Measurements from ENCODE around the gene PDK4. TPM values are rescaled to one million over a fixed set of nuclear protein-coding genes. Genes with fewer than 3 reads are reported as not detected.
"Not testable (repeated sequence)": the region's sequence is repeated elsewhere in the genome, so short reads cannot be mapped to it uniquely, and the experiment has no call there.

The PDK4 gene
- total RNA-seq, 6 experiments from 2014 or later: 7.9 to 109 (median 79.0) TPM

DNA sequence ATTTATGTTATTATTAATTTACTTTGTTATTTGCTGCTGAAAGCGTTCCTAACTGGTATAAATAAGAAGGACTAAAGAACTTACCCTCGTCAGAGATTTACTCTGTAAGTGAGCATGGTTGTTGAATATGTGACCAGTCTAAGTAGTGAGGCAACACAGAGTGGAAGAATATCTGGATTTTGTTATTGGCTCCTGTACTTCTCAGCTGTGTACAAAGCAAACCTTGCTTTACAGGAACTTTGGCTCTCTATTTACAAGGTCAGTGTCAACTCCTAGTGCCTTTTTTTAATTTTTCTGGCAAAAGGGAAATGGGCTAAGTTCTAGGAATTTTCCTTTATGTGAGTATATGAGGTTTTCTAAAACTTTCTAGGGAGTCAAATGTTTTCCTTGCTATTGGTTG is 35.6 kb downstream of the PDK4 start:
- Histone ChIP-seq H3K27me3 (no peaks in the 10 kb centered on the region), H3K9me3 (no peaks in the 10 kb centered on the region), H3K4me1 (peaks cover 0 to 44% (median 16%) of the 10 kb centered on the region in 4 donors), H3K36me3 (no peaks in the 10 kb centered on the region), H3K4me3 (peak overlapping the region in 1 of 3 donors; percentile 11), H3K27ac (peak overlapping the region in 2 of 3 donors; percentile 71 to 84)
- TF ChIP-seq, protein P1, sequence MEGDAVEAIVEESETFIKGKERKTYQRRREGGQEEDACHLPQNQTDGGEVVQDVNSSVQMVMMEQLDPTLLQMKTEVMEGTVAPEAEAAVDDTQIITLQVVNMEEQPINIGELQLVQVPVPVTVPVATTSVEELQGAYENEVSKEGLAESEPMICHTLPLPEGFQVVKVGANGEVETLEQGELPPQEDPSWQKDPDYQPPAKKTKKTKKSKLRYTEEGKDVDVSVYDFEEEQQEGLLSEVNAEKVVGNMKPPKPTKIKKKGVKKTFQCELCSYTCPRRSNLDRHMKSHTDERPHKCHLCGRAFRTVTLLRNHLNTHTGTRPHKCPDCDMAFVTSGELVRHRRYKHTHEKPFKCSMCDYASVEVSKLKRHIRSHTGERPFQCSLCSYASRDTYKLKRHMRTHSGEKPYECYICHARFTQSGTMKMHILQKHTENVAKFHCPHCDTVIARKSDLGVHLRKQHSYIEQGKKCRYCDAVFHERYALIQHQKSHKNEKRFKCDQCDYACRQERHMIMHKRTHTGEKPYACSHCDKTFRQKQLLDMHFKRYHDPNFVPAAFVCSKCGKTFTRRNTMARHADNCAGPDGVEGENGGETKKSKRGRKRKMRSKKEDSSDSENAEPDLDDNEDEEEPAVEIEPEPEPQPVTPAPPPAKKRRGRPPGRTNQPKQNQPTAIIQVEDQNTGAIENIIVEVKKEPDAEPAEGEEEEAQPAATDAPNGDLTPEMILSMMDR (IDR thresholded peaks at IDR 0.05): no peak
- TF ChIP-seq POLR2A (IDR thresholded peaks at IDR 0.05): no peak
- DNase-seq (no peak), ATAC-seq (peak; percentile 88 to 96 (median 94))
- WGBS (ENCODE audit: insufficient coverage, low coverage, low lambda C conversion rate, missing lambda C conversion rate): 25% methylated on average over 2 of the region's 2 CpGs
- intact Hi-C loops (cut with DNase I): no loop called here

DNA sequence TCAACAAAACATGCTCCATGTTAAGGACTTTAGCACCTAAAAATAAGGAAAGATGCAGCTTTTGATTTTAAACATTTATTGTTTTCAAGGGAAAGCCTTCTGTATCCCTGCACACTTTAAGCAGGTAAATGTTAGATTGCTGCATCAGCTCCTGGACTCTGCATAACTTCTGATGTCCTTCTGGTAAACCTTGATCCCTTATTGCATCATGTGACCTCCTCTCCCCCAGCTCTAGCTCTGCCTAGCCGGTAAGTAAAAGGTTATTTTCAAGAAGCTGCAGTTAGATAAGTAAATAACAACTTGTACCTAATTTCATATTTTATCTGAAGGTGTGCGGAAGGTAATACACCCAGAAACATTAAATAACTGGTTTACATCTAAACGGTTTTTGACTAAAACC is 37.5 kb downstream of the PDK4 start:
- intact Hi-C loops (cut with DNase I): no loop called here
- no peaks in the 10 kb centered on the region for H3K36me3 ChIP-seq
- H3K9me3 ChIP-seq: no peaks in the 10 kb centered on the region
- WGBS (ENCODE audit: insufficient coverage, low coverage, low lambda C conversion rate, missing lambda C conversion rate): 21% methylated on average over 3 of the region's 3 CpGs
- no peak overlapping the region for H3K4me3 ChIP-seq
- peaks cover 0 to 57% (median 23%) of the 10 kb centered on the region in 4 donors for H3K4me1 ChIP-seq
- DNase-seq (peak in 1 of 3 donors; percentile 53), ATAC-seq (peak; percentile 57 to 77 (median 74))
- H3K27me3 ChIP-seq: no peaks in the 10 kb centered on the region
- TF ChIP-seq, protein P1 (IDR thresholded peaks at IDR 0.05): no peak
- TF ChIP-seq POLR2A (IDR thresholded peaks at IDR 0.05): no peak
- peak overlapping the region in 2 of 3 donors; percentile 71 to 84 for H3K27ac ChIP-seq

DNA sequence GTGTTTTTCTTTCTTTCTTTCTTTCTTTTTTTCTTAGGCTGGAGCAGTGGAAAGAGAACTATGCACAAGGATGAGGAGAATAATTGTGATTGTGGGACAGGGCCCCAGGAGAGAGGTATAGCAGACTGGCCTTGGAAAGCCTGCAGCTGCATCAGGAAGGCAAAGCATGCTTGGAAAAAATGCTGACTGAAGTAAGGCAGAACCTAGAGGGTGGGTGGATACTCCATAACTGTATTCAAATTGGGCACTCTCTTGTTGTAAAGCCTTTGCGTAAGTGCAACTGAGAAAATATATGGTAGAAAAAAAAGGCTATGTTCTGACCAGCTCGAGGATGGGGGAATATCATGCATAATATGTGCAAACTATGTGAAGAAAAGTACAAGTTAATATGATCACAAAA is 39.5 kb downstream of the PDK4 start:
- peaks cover 0 to 58% (median 27%) of the 10 kb centered on the region in 4 donors for H3K4me1 ChIP-seq
- ATAC-seq (no peak), DNase-seq (no peak)
- no peak overlapping the region for H3K27ac ChIP-seq
- H3K36me3 ChIP-seq: no peaks in the 10 kb centered on the region
- H3K27me3 ChIP-seq: no peaks in the 10 kb centered on the region
- WGBS (ENCODE audit: insufficient coverage, low coverage, low lambda C conversion rate, missing lambda C conversion rate): 77% methylated on average over 2 of the region's 2 CpGs
- TF ChIP-seq POLR2A (IDR thresholded peaks at IDR 0.05): no peak
- TF ChIP-seq, protein P1 (IDR thresholded peaks at IDR 0.05): no peak
- intact Hi-C loops (cut with DNase I): no loop called here
- no peak overlapping the region for H3K4me3 ChIP-seq
- no peaks in the 10 kb centered on the region for H3K9me3 ChIP-seq

DNA sequence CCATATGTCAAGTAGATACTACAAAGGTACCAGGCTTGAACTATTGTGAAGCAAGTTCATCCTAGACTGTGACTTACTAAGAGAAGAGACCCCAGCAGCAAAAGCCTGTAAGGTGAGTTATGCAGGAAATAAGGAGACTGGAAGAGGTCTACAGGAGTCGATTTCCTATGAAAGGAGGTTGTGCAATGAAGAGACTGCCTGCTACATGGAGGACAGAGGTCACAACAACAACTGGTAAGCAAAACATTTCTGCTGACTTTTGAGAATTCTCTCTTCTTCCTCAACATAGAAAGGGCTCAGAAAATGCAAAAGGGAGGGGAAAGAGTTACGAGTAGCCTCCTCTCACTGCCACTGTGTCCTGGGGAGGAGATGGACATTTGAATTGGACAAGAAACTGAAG is 42.4 kb downstream of the PDK4 start:
- intact Hi-C loops (cut with DNase I): loop anchor here in 1 of 2 donors (5.0 kb wide), 1 partner anchor 43 kb away; the partner anchor contains the start of gene PDK4
- Histone ChIP-seq H3K27me3 (no peaks in the 10 kb centered on the region), H3K27ac (peak overlapping the region; percentile 17 to 78 (median 75)), H3K4me3 (no peak overlapping the region), H3K9me3 (no peaks in the 10 kb centered on the region), H3K36me3 (no peaks in the 10 kb centered on the region), H3K4me1 (peaks cover 0 to 53% (median 23%) of the 10 kb centered on the region in 4 donors)
- ATAC-seq (peak; percentile 39 to 53 (median 46)), DNase-seq (no peak)
- 26% methylated on average over 2 of the region's 2 CpGs for WGBS (ENCODE audit: insufficient coverage, low coverage, low lambda C conversion rate, missing lambda C conversion rate)
- TF ChIP-seq, protein P1 (IDR thresholded peaks at IDR 0.05): no peak

DNA sequence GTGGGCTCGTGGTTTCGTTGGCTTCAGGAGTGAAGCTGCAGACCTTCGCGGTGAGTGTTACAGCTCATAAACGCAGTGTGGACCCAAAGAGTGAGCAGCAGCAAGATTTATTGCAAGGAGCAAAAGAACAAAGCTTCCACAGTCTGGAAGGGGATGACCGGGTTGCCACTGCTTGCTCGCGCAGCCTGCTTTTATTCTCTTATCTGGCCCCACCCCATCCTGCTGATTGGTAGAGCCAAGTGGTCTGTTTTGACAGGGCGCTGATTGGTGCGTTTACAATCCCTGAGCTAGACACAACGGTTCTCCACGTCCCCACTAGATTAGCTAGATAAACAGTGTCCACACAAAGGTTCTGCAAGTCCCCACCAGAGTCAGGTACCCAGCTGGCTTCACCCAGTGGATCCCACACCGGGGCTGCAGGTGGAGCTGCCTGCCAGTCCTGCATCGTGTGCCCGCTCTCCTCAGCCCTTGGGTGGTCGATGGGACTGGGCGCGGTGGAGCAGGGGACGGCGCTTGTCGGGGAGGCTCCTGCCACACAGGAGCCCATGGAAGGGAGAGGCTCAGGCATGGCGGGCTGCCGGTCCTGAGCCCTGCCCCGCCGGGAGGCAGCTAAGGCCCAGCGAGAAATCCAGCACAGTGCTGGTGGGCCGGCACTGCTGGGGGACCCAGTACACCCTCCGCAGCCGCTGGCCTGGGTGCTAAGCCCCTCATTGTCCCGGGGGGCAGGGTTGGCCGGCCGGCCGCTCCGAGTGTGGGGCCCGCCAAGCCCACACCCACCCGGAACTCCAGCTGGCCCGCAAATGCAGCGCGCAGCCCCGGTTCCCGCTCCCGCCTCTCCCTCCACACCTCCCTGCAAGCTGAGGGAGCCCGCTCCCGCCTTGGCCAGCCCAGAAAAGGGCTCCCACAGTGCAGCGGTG is 44.0 kb downstream of the PDK4 start:
- H3K36me3 ChIP-seq, H3K9me3 ChIP-seq, ATAC-seq, H3K27me3 ChIP-seq, H3K27ac ChIP-seq, H3K4me3 ChIP-seq: not testable (repeated sequence)
- intact Hi-C loops (cut with DNase I): loop anchor here in 1 of 2 donors (5.0 kb wide), 1 partner anchor 45 kb away; the partner anchor contains the start of gene PDK4
- peaks cover 0 to 60% (median 29%) of the 10 kb centered on the region in 4 donors for H3K4me1 ChIP-seq
- WGBS (ENCODE audit: insufficient coverage, low coverage, low lambda C conversion rate, missing lambda C conversion rate): 88% methylated on average over 2 of the region's 45 CpGs
- peak in 1 of 3 donors; percentile 51 for DNase-seq
